ENCODE results near the gene DBN1. TPM values are rescaled to one million over a fixed set of nuclear protein-coding genes. Genes with fewer than 3 reads are reported as not detected.
A peak's percentile ranks its signal among the peaks of the same experiment; 100 is the strongest.

Gene DBN1
- total RNA-seq, 4 donors from 2014 or later, result 30.6 to 107 (median 82.7) TPM

DNA sequence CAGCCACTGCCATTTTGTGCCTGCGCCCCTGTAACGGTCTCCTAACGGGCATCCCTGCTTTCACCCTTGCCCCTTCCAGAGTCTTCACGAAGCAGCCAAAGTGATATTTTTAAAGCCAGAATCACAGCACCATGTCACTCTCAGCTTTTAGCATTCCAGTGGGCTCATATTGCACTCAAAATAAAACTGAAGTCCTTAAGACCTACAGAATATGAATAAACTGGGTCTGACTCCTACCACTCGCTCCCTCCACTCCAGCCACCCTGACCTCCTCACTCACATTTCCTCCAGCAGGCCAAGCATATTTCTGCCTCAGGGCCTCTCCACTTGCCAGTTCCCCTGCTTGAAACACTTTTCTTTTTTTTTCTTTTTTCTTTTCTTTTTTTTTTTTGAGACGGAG is 26.4 kb upstream of the DBN1 start:
- intact Hi-C loops (cut with DNase I; ENCODE audit: low total_unique reads), result loop anchor here (5.0 kb wide), 2 partner anchors 93 to 113 kb away; partner anchors contain the start of gene F12
- TF ChIP-seq, protein P1, sequence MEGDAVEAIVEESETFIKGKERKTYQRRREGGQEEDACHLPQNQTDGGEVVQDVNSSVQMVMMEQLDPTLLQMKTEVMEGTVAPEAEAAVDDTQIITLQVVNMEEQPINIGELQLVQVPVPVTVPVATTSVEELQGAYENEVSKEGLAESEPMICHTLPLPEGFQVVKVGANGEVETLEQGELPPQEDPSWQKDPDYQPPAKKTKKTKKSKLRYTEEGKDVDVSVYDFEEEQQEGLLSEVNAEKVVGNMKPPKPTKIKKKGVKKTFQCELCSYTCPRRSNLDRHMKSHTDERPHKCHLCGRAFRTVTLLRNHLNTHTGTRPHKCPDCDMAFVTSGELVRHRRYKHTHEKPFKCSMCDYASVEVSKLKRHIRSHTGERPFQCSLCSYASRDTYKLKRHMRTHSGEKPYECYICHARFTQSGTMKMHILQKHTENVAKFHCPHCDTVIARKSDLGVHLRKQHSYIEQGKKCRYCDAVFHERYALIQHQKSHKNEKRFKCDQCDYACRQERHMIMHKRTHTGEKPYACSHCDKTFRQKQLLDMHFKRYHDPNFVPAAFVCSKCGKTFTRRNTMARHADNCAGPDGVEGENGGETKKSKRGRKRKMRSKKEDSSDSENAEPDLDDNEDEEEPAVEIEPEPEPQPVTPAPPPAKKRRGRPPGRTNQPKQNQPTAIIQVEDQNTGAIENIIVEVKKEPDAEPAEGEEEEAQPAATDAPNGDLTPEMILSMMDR (IDR thresholded peaks at IDR 0.05), result no peak
- TF ChIP-seq POLR2A (IDR thresholded peaks at IDR 0.05), result no peak
- Histone ChIP-seq H3K27ac (no peak overlapping the region), H3K4me3 (no peak overlapping the region), H3K36me3 (no peaks in the 10 kb centered on the region), H3K4me1 (peaks cover 3 to 12% of the 10 kb centered on the region in 2 donors), H3K9me3 (no peaks in the 10 kb centered on the region), H3K27me3 (no peaks in the 10 kb centered on the region)
- DNase-seq, result no peak

GRCh38 chr5:177498013-177498787 is 24.8 kb upstream of the DBN1 start:
- no peaks in the 10 kb centered on the region for H3K36me3 ChIP-seq
- intact Hi-C loops (cut with DNase I; ENCODE audit: low total_unique reads), result no loop called here
- TF ChIP-seq, protein P1 (IDR thresholded peaks at IDR 0.05), result peak in 1 of 4 experiments; percentile 0
- no peak for TF ChIP-seq POLR2A (IDR thresholded peaks at IDR 0.05)
- H3K9me3 ChIP-seq, result no peaks in the 10 kb centered on the region
- peaks cover 17 to 27% of the 10 kb centered on the region in 2 donors for H3K4me1 ChIP-seq
- peak overlapping the region; percentile 64 to 74 for H3K4me3 ChIP-seq
- no peaks in the 10 kb centered on the region for H3K27me3 ChIP-seq
- H3K27ac ChIP-seq, result peak overlapping the region; percentile 97 to 98
- DNase-seq, result peak in 1 of 2 donors; percentile 59

- intact Hi-C loops (cut with DNase I; ENCODE audit: low total_unique reads), result no loop called here
- no peaks in the 10 kb centered on the region for H3K9me3 ChIP-seq
- TF ChIP-seq, protein P1 (IDR thresholded peaks at IDR 0.05), result peak in 3 of 4 experiments; percentile 17 to 35 (median 23)
- TF ChIP-seq POLR2A (IDR thresholded peaks at IDR 0.05), result peak; percentile 98
- peak; percentile 96 to 97 for DNase-seq
- H3K27ac ChIP-seq, result peak within 1 kb of the TSS; percentile 97 to 98
- H3K27me3 ChIP-seq, result no peaks in the 10 kb centered on the region
- peaks cover 17 to 34% of the 10 kb centered on the region in 2 donors for H3K4me1 ChIP-seq
- H3K4me3 ChIP-seq, result peak within 1 kb of the TSS; percentile 64 to 74
- H3K36me3 ChIP-seq, result no peaks in the 10 kb centered on the region
Observed at GRCh38 chr5:177497292-177498012, 24.0 kb upstream of the DBN1 start, which contains the start of gene PDLIM7. Gene PDLIM7 (minus strand): TSS chr5:177497604. CDS start chr5:177496512, 1,092 bp downstream.

DNA sequence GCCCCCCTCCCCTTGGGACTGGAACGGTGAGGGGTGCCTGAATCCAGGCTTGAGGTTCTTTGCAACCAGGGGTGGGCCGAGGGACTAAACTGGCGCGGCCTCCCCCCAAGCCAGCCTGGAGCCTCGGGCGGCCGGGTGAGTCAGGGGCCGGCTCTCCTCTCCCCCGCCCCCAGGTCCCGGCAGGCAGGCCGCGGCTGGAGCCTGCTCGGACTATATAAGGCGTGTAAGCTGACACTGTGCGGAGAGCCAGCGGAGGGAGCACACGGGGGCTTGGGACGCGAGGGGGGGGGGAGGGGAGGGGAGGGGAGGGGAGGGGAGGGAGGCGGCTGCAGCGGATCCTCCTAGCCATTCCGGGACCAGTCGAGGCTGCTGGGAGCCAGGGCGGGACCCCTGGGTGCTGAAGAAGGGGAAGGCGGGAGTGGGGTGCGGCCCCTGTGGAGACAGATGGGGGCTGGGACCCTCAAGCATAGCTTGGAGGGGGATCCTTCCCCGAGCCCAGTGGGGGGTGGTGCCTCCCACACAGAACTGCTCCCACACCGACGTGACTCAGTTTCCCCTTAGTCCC is 23.4 kb upstream of the DBN1 start:
- no peaks in the 10 kb centered on the region for H3K9me3 ChIP-seq
- intact Hi-C loops (cut with DNase I; ENCODE audit: low total_unique reads), result no loop called here
- H3K27ac ChIP-seq, result peak overlapping the region; percentile 97 to 98
- peak overlapping the region; percentile 64 to 74 for H3K4me3 ChIP-seq
- H3K36me3 ChIP-seq, result no peaks in the 10 kb centered on the region
- H3K4me1 ChIP-seq, result peaks cover 17 to 41% of the 10 kb centered on the region in 2 donors
- TF ChIP-seq POLR2A (IDR thresholded peaks at IDR 0.05), result peak; percentile 75 to 78
- TF ChIP-seq, protein P1 (IDR thresholded peaks at IDR 0.05), result no peak
- H3K27me3 ChIP-seq, result no peaks in the 10 kb centered on the region
- peak; percentile 89 to 93 for DNase-seq
